HG02852 (cell line): ENCODE data around the gene ZDHHC19.
"Not testable (repeated sequence)": the region's sequence is repeated elsewhere in the genome, so short reads cannot be mapped to it uniquely, and the experiment has no call there.

Experiments
- ATAC-seq: cut with Tn5 transposase; IDR thresholded peaks from one replicate; pipeline ENCODE4 v1.9.1; 2021; ENCODE audit warnings: mild to moderate bottlenecking, moderate library complexity; ENCODE audit not compliant: unreplicated experiment

Gene ZDHHC19

GRCh38 chr3:196210673-196211556 lies at the start of gene ZDHHC19:
ZDHHC19 (minus strand) TSS chr3:196211400; CDS start chr3:196211315, 85 bp downstream.
- ATAC-seq: no peak

GRCh38 chr3:196260784-196261183 lies 49.6 kb upstream of the ZDHHC19 start:
- ATAC-seq: no peak

- no peak for ATAC-seq
Measured at GRCh38 chr3:196255776-196256175, 44.6 kb upstream of the ZDHHC19 start.

GRCh38 chr3:196254376-196255283 lies 43.4 kb upstream of the ZDHHC19 start:
- no peak for ATAC-seq

GRCh38 chr3:196251918-196252317 lies 40.7 kb upstream of the ZDHHC19 start:
- no peak for ATAC-seq

- ATAC-seq: no peak
Measured at GRCh38 chr3:196246612-196247308, 35.6 kb upstream of the ZDHHC19 start.

- not testable (repeated sequence) for ATAC-seq
Measured at GRCh38 chr3:196244166-196244565, 33.0 kb upstream of the ZDHHC19 start.

GRCh38 chr3:196241704-196242103 lies 30.5 kb upstream of the ZDHHC19 start:
- no peak for ATAC-seq

GRCh38 chr3:196240424-196240823 lies 29.2 kb upstream of the ZDHHC19 start:
- ATAC-seq: no peak

- ATAC-seq: no peak
Measured at GRCh38 chr3:196238612-196239560, 27.7 kb upstream of the ZDHHC19 start.

- no peak for ATAC-seq
Measured at GRCh38 chr3:196237203-196237602, 26.0 kb upstream of the ZDHHC19 start.

- no peak for ATAC-seq
Measured at GRCh38 chr3:196236223-196236622, 25.0 kb upstream of the ZDHHC19 start.

- ATAC-seq: no peak
Measured at GRCh38 chr3:196235452-196236122, 24.4 kb upstream of the ZDHHC19 start.

GRCh38 chr3:196232882-196233251 lies 21.7 kb upstream of the ZDHHC19 start:
- no peak for ATAC-seq

- ATAC-seq: peak; percentile 74
Measured at GRCh38 chr3:196232154-196232881, 21.1 kb upstream of the ZDHHC19 start.

GRCh38 chr3:196227629-196228493 lies 16.7 kb upstream of the ZDHHC19 start:
- no peak for ATAC-seq

- no peak for ATAC-seq
Measured at GRCh38 chr3:196227121-196227561, 15.9 kb upstream of the ZDHHC19 start.
